OCI-LY1 (cell line): ENCODE data around the gene ANKRD2.

Experiments
- EZH2 ChIP-seq: fragments of 200-600 bp; sonication (generic), shearing (Covaris generic); IDR thresholded peaks from 2 replicates; pipeline ENCODE4 v1.8.0; 2017; ENCODE audit warnings: borderline replicate concordance, mixed run types, mild to moderate bottlenecking, antibody characterized with exemption, low read length, moderate library complexity, mixed read lengths
- TF ChIP-seq, protein P1 (sequence below): fragments of 200-600 bp; sonication (generic), shearing (Covaris generic); IDR thresholded peaks from 2 replicates; pipeline ENCODE4 v1.5.1; 2017; ENCODE audit warnings: mild to moderate bottlenecking, antibody characterized with exemption, low read length, moderate library complexity, mixed read lengths

DNA sequence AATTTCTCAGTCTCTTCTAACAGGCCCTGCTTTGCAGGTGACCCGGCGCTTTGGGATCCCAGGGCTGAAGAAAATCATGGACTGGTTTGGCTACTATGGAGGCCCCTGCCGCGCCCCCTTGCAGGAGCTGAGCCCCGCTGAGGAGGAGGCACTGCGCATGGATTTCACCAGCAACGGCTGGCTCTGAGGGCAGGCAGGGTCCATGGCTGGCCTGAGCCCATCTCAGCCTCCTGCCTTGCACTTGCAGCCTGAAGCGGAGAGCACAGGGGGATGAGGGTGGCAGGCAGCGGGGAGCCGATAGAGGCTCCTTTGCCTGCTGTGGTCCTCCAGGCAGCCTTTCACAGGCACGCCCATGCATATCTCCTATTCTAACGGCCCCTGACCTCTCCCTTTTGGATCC is 38.9 kb downstream of the ANKRD2 start:
- TF ChIP-seq, protein P1, sequence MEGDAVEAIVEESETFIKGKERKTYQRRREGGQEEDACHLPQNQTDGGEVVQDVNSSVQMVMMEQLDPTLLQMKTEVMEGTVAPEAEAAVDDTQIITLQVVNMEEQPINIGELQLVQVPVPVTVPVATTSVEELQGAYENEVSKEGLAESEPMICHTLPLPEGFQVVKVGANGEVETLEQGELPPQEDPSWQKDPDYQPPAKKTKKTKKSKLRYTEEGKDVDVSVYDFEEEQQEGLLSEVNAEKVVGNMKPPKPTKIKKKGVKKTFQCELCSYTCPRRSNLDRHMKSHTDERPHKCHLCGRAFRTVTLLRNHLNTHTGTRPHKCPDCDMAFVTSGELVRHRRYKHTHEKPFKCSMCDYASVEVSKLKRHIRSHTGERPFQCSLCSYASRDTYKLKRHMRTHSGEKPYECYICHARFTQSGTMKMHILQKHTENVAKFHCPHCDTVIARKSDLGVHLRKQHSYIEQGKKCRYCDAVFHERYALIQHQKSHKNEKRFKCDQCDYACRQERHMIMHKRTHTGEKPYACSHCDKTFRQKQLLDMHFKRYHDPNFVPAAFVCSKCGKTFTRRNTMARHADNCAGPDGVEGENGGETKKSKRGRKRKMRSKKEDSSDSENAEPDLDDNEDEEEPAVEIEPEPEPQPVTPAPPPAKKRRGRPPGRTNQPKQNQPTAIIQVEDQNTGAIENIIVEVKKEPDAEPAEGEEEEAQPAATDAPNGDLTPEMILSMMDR, result no peak
- TF ChIP-seq EZH2, result no peak
